Fibroblast of villous mesenchyme (primary cell): ENCODE data around the gene PSMD3. TPM values are rescaled to one million over a fixed set of nuclear protein-coding genes. Genes with fewer than 3 reads are reported as not detected.
"Not testable (repeated sequence)": the region's sequence is repeated elsewhere in the genome, so short reads cannot be mapped to it uniquely, and the experiment has no call there.

Experiments
- DNase-seq: peaks from one replicate; pipeline ENCODE4 v3.0.0-alpha.2; 2010; ENCODE audit warnings: low read depth
- H3K4me3 ChIP-seq: 2 replicates; pipeline ENCODE4 v1.5.1; 2011; ENCODE audit warnings: low read depth, mild to moderate bottlenecking, low read length
- CTCF ChIP-seq: IDR thresholded peaks from 2 replicates; pipeline ENCODE4 v1.5.1; 2012; ENCODE audit warnings: low read depth, mild to moderate bottlenecking, low read length; ENCODE audit not compliant: insufficient read depth
- total RNA-seq: library from RNA; depleted of rRNA; stranded (reverse); fragments of >200 nt; gene quantifications from 2 replicates; pipeline ENCODE4 v1.2.3, GENCODE V29; 2012

PSMD3 gene
- total RNA-seq, 1 donor: 120 TPM

- no peak overlapping the region for H3K4me3 ChIP-seq
- no peak for DNase-seq
- TF ChIP-seq CTCF: no peak
These were observed 15.6 kb downstream of the PSMD3 start for GRCh38 chr17:39996162-39996561.

- TF ChIP-seq CTCF: no peak
- no peak for DNase-seq
- H3K4me3 ChIP-seq: no peak overlapping the region
These were observed 16.2 kb downstream of the PSMD3 start for GRCh38 chr17:39996800-39997199.

- no peak for TF ChIP-seq CTCF
- no peak overlapping the region for H3K4me3 ChIP-seq
- no peak for DNase-seq
These were observed 16.9 kb downstream of the PSMD3 start for GRCh38 chr17:39997543-39997942.

- H3K4me3 ChIP-seq: no peak overlapping the region
- TF ChIP-seq CTCF: no peak
- no peak for DNase-seq
These were observed 18.5 kb downstream of the PSMD3 start for GRCh38 chr17:39999067-39999466.

GRCh38 chr17:40000161-40000560 is 19.6 kb downstream of the PSMD3 start:
- no peak for TF ChIP-seq CTCF
- no peak for DNase-seq
- H3K4me3 ChIP-seq: no peak overlapping the region

- not testable (repeated sequence) for DNase-seq, H3K4me3 ChIP-seq
These were observed 20.7 kb downstream of the PSMD3 start for GRCh38 chr17:40001335-40001734.

- DNase-seq: no peak
- no peak overlapping the region for H3K4me3 ChIP-seq
- no peak for TF ChIP-seq CTCF
These were observed 23.5 kb downstream of the PSMD3 start for GRCh38 chr17:40004072-40004471.
